ENCODE measurements around the gene NIPBL. TPM values are rescaled to one million over a fixed set of nuclear protein-coding genes. Genes with fewer than 3 reads are reported as not detected.

Gene NIPBL
- total and polyA plus RNA-seq, 2 of the 13 experiments (the other 11 are each of a cell fraction or from before 2014, with no cell fraction given), result 12.3 to 32.3 TPM

- TF ChIP-seq NFE2L2 (IDR thresholded peaks at IDR 0.05; ENCODE audit: low read length), result no peak
Observed at GRCh38 chr5:36982146-36982545, 105.6 kb downstream of the NIPBL start (continued).

- BruUV-seq (replicated peaks), result TSS peak; percentile 45
Observed at GRCh38 chr5:36985387-36985786, 108.8 kb downstream of the NIPBL start.

More at GRCh38 chr5:36985387-36985786, 108.8 kb downstream of the NIPBL start:
- Histone ChIP-seq H4K20me1 (ENCODE audit: insufficient read depth, low read length) (peaks cover 4% of the 10 kb centered on the region; the same call in 1 of the 2 replicates), H3K27ac (ENCODE audit: extremely low read length, insufficient read depth, low read length) (no peak overlapping the region), H3K79me2 (ENCODE audit: insufficient read depth, low read length) (peaks cover 11% of the 10 kb centered on the region), H3K27me3 (ENCODE audit: control insufficient read depth in 1 of 2, insufficient read depth in 2 of 2, low read length in 2 of 2) (no peaks in the 10 kb centered on the region), H3K4me3 (replicated peaks in 1 of 3; ENCODE audit: insufficient read depth in 1 of 3, low read depth in 2 of 3, low read length in 3 of 3) (no peak overlapping the region), H3K4me1 (ENCODE audit: insufficient read depth, low read length) (no peaks in the 10 kb centered on the region), H2AFZ (ENCODE audit: low read length) (no peak overlapping the region), H3K9ac (ENCODE audit: insufficient read depth, low read depth, low read length) (no peak overlapping the region), H3K9me3 (ENCODE audit: low read length) (no peaks in the 10 kb centered on the region), H3K4me2 (ENCODE audit: low read depth, low read length) (no peak overlapping the region), H3K36me3 (replicated peaks in 1 of 2; ENCODE audit: control insufficient read depth in 1 of 2, insufficient read depth in 2 of 2, low read length in 2 of 2) (peaks cover 3 to 18% of the 10 kb centered on the region in 2 experiments; a peak in 4 of 5 replicates)
- ChIA-PET CTCF (ENCODE audit: low intra/inter-chr PET ratio, low total read pairs) (no interaction called here), POLR2A (no interaction called here)
- in situ Hi-C loops (cut with HindIII; ENCODE audit: extremely low pct_ligation_motif_present, low pct_unique_long_range_greater_than_20kb) (no loop called here), intact Hi-C loops (cut with micrococcal nuclease; ENCODE audit: unreplicated experiment) (no loop called here)
- no peak for ATAC-seq
- TF ChIP-seq ZNF12 (CRISPR knock-in tag; IDR thresholded peaks at IDR 0.05) (no peak), ZBTB25 (CRISPR knock-in tag; IDR thresholded peaks at IDR 0.05) (no peak), FOXC1 (CRISPR knock-in tag; IDR thresholded peaks at IDR 0.05; ENCODE audit: borderline replicate concordance) (no peak), ATF2 (CRISPR knock-in tag; IDR thresholded peaks at IDR 0.05) (no peak), PRPF4 (IDR thresholded peaks at IDR 0.05; ENCODE audit: low read depth, low read length, poor library complexity, severe bottlenecking) (no peak), HDAC2 (CRISPR knock-in tag; IDR thresholded peaks at IDR 0.05) (no peak), ZFP90 (CRISPR knock-in tag; IDR thresholded peaks at IDR 0.05; ENCODE audit: borderline replicate concordance) (no peak), CTCF (CRISPR knock-in tag; IDR thresholded peaks at IDR 0.05) (no peak), WIZ (CRISPR knock-in tag; IDR thresholded peaks at IDR 0.05) (no peak), TCF7 (IDR thresholded peaks at IDR 0.05; ENCODE audit: low read depth) (no peak), STAG1 (CRISPR knock-in tag; IDR thresholded peaks at IDR 0.05) (no peak)
- WGBS (ENCODE audit: low lambda C conversion rate), result 97% methylated on average over 10 of the region's 10 CpGs
- DNase-seq (ENCODE audit: low spot score), result no peak
- FAIRE-seq, result no peak

Data from HepG2 (cell line).